ENCODE data around the gene RRAD. TPM values are rescaled to one million over a fixed set of nuclear protein-coding genes. Genes with fewer than 3 reads are reported as not detected.
"Not testable (repeated sequence)": the region's sequence is repeated elsewhere in the genome, so short reads cannot be mapped to it uniquely, and the experiment has no call there.

The RRAD gene
- polyA plus RNA-seq, 2 of the 4 experiments (the other 2 are of a cell fraction): 0.75 to 2.2 TPM

DNA sequence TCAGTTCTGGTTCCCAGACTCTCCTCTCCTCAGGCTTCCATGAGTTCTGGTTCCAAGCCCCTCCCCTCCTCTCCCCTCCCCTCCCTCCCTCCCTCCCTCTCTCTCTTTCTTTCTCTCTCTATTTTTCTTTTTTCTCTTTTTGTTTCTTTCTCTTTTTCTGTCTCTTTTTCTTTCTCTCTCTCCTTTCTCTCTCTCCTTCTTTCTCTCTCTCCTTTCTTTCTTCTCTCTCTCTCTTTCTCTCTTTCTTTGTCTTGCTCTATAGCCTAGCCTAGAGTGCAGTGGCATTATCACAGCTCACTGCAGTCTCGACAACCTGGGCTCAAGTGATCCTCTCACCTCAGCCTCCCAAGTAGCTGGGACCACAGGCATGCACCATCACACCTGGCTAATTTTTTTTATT, 34.9 kb upstream of the RRAD start:
- whole genome bisulfite sequencing (ENCODE audit: missing lambda C conversion rate): 84% methylated on average over 1 of the region's 1 CpG
- ChIA-PET CTCF (interaction anchor here (0.7 to 15.9 kb wide), 25 partner anchors 8 to 372 kb away, joined by 3 to 216 read pairs (median 5); partner anchors contain the start of gene B3GNT9), POLR2A (no interaction called here)
- TF ChIP-seq, protein P1, sequence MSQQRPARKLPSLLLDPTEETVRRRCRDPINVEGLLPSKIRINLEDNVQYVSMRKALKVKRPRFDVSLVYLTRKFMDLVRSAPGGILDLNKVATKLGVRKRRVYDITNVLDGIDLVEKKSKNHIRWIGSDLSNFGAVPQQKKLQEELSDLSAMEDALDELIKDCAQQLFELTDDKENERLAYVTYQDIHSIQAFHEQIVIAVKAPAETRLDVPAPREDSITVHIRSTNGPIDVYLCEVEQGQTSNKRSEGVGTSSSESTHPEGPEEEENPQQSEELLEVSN (IDR thresholded peaks at IDR 0.05; ENCODE audit: borderline replicate concordance, low read depth): no peak
- TF ChIP-seq CEBPB (IDR thresholded peaks at IDR 0.05): no peak
- no peak for TF ChIP-seq BHLHE40 (IDR thresholded peaks at IDR 0.05; ENCODE audit: low read depth, low read length)
- TF ChIP-seq, protein P2, sequence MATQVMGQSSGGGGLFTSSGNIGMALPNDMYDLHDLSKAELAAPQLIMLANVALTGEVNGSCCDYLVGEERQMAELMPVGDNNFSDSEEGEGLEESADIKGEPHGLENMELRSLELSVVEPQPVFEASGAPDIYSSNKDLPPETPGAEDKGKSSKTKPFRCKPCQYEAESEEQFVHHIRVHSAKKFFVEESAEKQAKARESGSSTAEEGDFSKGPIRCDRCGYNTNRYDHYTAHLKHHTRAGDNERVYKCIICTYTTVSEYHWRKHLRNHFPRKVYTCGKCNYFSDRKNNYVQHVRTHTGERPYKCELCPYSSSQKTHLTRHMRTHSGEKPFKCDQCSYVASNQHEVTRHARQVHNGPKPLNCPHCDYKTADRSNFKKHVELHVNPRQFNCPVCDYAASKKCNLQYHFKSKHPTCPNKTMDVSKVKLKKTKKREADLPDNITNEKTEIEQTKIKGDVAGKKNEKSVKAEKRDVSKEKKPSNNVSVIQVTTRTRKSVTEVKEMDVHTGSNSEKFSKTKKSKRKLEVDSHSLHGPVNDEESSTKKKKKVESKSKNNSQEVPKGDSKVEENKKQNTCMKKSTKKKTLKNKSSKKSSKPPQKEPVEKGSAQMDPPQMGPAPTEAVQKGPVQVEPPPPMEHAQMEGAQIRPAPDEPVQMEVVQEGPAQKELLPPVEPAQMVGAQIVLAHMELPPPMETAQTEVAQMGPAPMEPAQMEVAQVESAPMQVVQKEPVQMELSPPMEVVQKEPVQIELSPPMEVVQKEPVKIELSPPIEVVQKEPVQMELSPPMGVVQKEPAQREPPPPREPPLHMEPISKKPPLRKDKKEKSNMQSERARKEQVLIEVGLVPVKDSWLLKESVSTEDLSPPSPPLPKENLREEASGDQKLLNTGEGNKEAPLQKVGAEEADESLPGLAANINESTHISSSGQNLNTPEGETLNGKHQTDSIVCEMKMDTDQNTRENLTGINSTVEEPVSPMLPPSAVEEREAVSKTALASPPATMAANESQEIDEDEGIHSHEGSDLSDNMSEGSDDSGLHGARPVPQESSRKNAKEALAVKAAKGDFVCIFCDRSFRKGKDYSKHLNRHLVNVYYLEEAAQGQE (IDR thresholded peaks at IDR 0.05): no peak
- TF ChIP-seq ESRRA (IDR thresholded peaks at IDR 0.05; ENCODE audit: borderline replicate concordance, low read length): no peak
- TF ChIP-seq, protein P3, sequence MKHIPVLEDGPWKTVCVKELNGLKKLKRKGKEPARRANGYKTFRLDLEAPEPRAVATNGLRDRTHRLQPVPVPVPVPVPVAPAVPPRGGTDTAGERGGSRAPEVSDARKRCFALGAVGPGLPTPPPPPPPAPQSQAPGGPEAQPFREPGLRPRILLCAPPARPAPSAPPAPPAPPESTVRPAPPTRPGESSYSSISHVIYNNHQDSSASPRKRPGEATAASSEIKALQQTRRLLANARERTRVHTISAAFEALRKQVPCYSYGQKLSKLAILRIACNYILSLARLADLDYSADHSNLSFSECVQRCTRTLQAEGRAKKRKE (CRISPR knock-in tag; IDR thresholded peaks at IDR 0.05; ENCODE audit: low read depth): no peak
- TF ChIP-seq POLR2AphosphoS2 (conservative IDR thresholded peaks at IDR 0.05; ENCODE audit: low read length): no peak
- TF ChIP-seq TP53 (CRISPR knock-in tag; IDR thresholded peaks at IDR 0.05): no peak
- TF ChIP-seq ZSCAN20 (CRISPR knock-in tag; IDR thresholded peaks at IDR 0.05): no peak
- H3K4me3 ChIP-seq: no peak overlapping the region
- FAIRE-seq: no peak
- H3K4me1 ChIP-seq: no peaks in the 10 kb centered on the region
- no peak overlapping the region for H3K27ac ChIP-seq
- ATAC-seq: no peak
- H3K9me3 ChIP-seq: no peaks in the 10 kb centered on the region
- DNase-seq (ENCODE audit: low read depth in 1 of 2, low spot score in 1 of 2): no peak
- no peak overlapping the region for H3K4me2 ChIP-seq

DNA sequence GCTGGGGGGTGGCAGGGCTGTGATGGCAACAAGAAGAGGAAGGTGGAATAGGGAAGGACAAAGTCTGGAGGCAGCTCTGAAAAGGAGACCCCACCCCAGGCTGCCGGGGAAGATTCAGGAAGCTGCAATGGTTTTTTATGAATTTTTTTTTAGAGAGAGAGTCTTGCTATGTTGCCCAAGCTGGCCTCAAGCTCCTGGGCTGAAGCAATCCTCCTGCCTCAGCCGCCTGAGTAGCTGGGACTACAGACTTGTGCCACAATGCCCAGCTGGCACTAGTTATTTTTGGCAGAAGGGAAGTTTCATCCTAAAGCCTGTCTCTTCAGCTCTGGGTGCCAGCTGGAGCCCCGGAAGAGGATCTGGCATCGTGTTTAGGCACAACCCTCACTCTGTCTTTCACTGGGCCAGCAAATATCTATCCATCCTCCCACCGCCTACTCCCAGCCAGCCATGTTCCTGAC, 34.4 kb upstream of the RRAD start:
- Histone ChIP-seq H3K27ac (no peak overlapping the region), H3K4me1 (no peaks in the 10 kb centered on the region), H3K9me3 (no peaks in the 10 kb centered on the region), H3K4me3 (no peak overlapping the region), H3K4me2 (no peak overlapping the region)
- CTCF ChIA-PET: interaction anchor here (0.6 to 15.9 kb wide), 18 partner anchors 9 to 227 kb away, joined by 3 to 216 read pairs (median 8); partner anchors contain the start of gene B3GNT9
- TF ChIP-seq HOXB13 (CRISPR knock-in tag; IDR thresholded peaks at IDR 0.05; ENCODE audit: low read depth): no peak
- no peak for TF ChIP-seq RARB (CRISPR knock-in tag; IDR thresholded peaks at IDR 0.05)
- TF ChIP-seq MYC (IDR thresholded peaks at IDR 0.05; ENCODE audit: borderline replicate concordance, low read length): no peak
- no peak for TF ChIP-seq SREBF2 (IDR thresholded peaks at IDR 0.05)
- no peak for TF ChIP-seq FOSB (CRISPR knock-in tag; IDR thresholded peaks at IDR 0.05)
- no peak for TF ChIP-seq JUN (IDR thresholded peaks at IDR 0.05)
- POLR2A ChIA-PET: no interaction called here
- WGBS (ENCODE audit: missing lambda C conversion rate): 84% methylated on average over 5 of the region's 5 CpGs
- DNase-seq (ENCODE audit: low read depth in 1 of 2, low spot score in 1 of 2) (no peak), FAIRE-seq (no peak), ATAC-seq (no peak)

DNA sequence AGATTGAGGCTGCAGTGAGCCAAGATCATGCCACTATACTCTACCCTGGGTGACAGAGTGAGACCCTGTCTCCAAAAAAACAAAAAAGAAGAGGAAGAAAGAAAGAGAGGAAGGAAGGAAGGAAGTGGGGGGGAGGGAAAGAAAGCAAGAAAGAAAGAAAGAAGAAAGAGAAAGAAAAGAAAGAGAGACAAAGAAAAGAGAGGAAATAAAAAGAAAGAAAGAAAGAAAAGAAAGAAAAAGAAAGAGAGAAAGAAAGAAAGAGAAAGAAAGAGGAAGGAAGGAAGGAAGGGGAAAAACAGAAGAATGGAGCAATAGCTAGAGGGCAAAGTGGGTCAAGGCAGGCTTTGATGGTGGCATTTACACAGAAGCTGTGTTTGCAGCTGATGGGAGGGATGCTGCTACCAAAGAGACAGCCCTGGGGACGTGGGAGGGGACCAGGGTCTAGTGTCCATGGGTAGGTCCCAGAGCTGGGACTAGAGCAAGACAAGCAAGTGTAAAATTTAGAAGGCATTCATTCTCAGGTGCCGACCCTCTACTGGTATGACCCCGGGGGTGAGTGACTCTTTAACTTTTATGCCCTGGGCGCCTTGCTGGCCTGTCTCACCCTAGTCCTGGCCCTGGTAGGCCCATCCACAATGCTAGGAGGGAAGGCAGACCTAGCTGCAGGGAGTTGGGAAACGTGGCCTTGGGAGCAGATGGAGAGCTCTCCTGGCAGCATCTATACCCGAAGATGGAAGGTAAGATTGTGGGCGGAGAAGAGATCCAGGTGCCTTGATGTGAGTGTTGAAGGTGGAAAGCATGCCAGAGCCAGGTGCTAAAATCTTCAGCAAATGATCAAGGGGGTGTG, 33.7 kb upstream of the RRAD start:
- H3K4me2 ChIP-seq: no peak overlapping the region
- WGBS (ENCODE audit: missing lambda C conversion rate): 53% methylated on average over 7 of the region's 7 CpGs
- ChIA-PET POLR2A (no interaction called here), CTCF (interaction anchor here (0.6 to 15.9 kb wide), 20 partner anchors 8 to 239 kb away, joined by 3 to 216 read pairs (median 8); no protein-coding TSS in a partner anchor)
- FAIRE-seq (no peak), DNase-seq (ENCODE audit: low read depth in 1 of 2, low spot score in 1 of 2) (no peak), ATAC-seq (no peak)
- H3K4me3 ChIP-seq: no peak overlapping the region
- no peaks in the 10 kb centered on the region for H3K4me1 ChIP-seq
- H3K27ac ChIP-seq: no peak overlapping the region
- no peak for TF ChIP-seq GATA3 (IDR thresholded peaks at IDR 0.05; ENCODE audit: borderline replicate concordance)
- H3K9me3 ChIP-seq: no peaks in the 10 kb centered on the region

DNA sequence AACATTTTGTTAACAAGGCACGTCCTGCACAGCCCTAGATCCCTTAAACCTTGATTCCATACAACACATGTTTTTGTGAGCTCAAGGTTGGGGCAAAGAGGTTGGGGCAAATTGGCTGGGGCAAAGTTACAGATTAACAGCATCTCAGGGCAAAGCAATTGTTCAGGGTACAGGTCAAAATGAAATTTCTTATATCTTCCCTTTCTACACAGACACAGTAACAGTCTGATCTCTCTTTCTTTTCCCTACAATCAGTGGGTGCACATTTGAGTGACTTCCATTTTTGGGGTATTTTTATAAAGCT, 30.8 kb upstream of the RRAD start:
- POLR2A ChIA-PET; H3K27ac ChIP-seq; H3K4me3 ChIP-seq; FAIRE-seq; DNase-seq (ENCODE audit: low read depth in 1 of 2, low spot score in 1 of 2); H3K9me3 ChIP-seq; ATAC-seq; H3K4me2 ChIP-seq; H3K4me1 ChIP-seq: not testable (repeated sequence)
- CTCF ChIA-PET: interaction anchor here (0.9 to 15.9 kb wide), 9 partner anchors 11 to 242 kb away, joined by 3 to 216 read pairs (median 6); partner anchors contain the start of gene NOL3
- WGBS (ENCODE audit: missing lambda C conversion rate): 77% methylated on average over 1 of the region's 1 CpG

DNA sequence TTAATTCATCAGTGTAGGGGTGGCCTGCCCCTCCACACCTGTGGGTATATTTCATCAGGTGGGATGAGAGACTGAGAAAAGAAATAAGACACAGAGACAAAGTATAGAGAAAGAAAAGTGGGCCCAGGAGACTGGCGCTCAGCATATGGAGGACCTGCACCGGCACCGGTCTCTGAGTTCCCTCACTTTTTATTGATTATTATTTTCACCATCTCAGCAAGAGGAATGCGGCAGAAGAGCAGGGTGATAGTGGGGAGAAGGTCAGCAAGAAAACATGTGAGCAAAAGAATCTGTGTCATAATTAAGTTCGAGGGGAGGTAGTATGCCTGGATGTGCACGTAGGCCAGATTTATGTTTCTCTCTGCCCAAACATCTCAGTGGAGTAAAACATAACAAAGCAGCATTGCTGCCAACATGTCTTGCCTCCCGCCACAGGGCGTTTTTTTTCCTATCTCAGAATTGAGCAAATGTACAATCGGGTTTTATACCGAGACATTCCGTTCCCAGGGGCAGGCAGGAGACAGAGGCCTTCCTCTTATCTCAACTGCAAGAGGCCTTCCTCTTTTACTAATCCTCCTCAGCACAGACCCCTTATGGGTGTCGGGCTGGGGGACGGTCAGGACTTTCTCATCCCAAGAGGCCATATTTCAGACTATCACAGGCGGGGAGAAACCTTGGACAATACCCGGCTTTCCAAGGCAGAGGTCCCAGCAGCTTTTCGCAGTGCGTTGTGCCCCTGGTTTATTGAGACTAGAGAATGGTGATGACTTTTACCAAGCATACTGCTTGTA, 30.2 kb upstream of the RRAD start:
- H3K4me2 ChIP-seq; DNase-seq (ENCODE audit: low read depth in 1 of 2, low spot score in 1 of 2); H3K4me1 ChIP-seq; POLR2A ChIA-PET; H3K9me3 ChIP-seq; ATAC-seq; FAIRE-seq; H3K4me3 ChIP-seq; H3K27ac ChIP-seq: not testable (repeated sequence)
- 83% methylated on average over 17 of the region's 17 CpGs for WGBS (ENCODE audit: missing lambda C conversion rate)
- CTCF ChIA-PET: interaction anchor here (1.0 to 15.9 kb wide), 6 partner anchors 11 to 214 kb away, joined by 3 to 216 read pairs (median 6); partner anchors contain the start of gene NOL3
